ENCODE measurements around the gene SEC22C.

SEC22C gene

DNA sequence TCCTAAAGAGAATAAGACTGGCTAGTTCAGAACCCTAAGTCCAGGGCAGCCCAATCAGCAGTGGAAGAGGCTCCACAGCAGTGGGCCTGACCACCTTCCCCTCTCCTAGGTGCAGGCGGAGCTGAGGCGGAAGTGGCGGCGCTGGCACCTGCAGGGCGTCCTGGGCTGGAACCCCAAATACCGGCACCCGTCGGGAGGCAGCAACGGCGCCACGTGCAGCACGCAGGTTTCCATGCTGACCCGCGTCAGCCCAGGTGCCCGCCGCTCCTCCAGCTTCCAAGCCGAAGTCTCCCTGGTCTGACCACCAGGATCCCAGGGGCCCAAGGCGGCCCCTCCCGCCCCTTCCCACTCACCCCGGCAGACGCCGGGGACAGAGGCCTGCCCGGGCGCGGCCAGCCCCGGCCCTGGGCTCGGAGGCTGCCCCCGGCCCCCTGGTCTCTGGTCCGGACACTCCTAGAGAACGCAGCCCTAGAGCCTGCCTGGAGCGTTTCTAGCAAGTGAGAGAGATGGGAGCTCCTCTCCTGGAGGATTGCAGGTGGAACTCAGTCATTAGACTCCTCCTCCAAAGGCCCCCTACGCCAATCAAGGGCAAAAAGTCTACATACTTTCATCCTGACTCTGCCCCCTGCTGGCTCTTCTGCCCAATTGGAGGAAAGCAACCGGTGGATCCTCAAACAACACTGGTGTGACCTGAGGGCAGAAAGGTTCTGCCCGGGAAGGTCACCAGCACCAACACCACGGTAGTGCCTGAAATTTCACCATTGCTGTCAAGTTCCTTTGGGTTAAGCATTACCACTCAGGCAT, 45.6 kb downstream of the SEC22C start:
- DNase-seq (ENCODE audit: low spot score), result no peak

DNA sequence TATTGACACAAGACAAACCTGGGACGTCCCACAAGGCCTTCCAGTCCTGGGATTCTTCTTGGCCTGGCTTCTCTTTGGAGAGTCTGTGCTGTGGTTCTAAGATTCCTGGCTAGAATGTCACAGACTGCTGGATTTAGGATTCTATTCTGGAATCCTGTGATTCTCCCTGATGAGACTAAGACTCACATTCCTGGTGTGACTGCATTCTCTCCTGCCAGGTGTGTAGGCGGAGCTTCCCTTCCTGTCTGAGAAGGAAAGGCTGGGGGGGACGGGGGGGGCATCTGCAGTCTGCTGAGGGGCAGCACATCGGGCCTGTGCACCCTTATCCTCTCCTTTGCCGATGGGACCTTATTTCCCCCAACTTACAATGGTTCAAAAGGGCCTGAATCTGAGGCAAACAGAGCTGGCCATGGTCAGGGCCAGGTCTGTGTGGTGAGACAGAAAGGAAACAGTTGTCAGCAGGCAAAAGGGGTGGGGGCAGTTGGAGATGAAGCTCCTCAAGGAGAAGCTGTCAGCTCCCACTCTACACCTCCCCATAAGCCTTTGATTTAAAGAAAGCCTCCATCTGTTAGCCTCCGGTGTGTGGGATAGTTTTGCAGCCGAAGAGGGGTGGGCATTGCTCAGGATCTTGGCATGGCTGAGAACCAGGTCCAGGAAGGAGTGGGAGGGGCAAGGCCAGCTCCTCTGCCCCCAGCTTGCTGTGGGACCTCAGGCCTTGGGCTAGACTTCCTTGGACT, 48.4 kb downstream of the SEC22C start:
- DNase-seq (ENCODE audit: low spot score), result no peak

DNA sequence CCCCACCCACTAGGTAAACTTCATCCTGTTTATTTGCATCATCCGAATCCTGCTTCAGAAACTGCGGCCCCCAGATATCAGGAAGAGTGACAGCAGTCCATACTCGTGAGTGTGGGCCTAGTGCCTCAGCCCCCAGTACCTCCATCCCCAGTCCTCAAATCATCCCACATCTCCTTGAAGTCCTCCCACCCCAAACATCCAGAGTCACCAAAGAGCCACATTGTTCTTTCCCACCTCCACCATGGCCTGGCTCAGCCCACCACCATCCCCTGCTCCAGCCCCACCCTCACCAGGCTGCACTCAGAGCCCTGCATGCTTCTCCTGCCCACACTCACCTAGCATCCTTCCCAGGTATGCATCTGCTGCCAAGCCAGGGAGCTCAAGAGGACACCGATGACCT, 49.5 kb downstream of the SEC22C start:
- DNase-seq (ENCODE audit: low spot score), result no peak

DNA sequence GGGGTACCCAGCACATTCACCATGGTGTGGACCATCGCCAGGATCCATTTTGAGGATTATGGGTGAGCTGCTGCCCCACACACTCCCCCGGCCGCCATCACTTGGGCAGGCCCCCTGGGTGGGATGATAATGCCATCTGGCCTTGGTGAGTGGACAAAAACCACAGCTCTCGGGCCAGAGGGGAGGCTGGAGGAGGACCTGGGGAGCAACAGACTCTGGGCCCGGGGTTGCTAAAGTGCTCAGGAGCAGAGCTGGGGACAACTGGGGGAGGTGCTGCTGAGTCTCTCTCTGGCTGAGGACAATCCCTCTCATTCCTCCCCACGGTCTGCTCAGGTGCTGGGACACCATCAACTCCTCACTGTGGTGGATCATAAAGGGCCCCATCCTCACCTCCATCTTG, 50.3 kb downstream of the SEC22C start:
- no peak for DNase-seq (ENCODE audit: low spot score)

DNA sequence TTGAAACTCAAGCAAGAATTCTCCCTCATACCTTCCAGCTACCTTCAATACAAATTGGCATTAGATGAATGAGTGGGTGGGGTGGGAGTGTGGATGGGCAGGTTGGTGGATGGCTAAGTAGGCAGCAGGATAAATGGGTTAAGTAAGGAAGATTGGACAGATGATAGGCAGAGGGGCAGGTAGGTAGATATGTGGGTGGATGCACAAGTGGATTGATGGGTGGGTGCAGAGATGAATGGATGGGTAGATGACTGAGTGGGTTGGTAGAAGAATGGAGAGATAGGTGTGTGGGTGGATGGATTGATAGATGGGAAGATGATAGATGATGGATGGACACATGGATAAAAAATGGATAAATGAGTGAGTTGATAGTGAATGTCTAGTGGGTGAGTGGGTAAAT, 51.7 kb downstream of the SEC22C start:
- DNase-seq (ENCODE audit: low spot score), result no peak

DNA sequence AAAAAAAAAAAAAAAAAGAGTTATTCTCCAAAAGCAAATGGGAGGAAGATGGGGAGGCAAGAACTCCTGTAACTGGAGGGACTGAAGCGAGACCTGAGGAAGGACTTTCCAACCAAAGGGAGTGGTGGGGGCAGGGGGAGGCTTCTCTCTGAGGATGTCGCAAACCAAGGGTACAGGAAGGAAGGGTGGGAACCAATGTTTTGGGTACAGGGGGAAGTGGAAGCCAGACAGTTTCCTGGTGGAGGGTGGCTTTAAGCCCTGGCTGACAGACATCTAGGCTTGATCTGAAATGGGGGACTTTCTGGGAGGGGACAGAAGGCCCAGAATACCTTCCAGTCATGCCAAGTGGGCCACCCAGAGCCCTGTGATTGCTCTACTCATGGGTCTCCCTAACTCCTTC, 52.3 kb downstream of the SEC22C start:
- DNase-seq (ENCODE audit: low spot score), result no peak

DNA sequence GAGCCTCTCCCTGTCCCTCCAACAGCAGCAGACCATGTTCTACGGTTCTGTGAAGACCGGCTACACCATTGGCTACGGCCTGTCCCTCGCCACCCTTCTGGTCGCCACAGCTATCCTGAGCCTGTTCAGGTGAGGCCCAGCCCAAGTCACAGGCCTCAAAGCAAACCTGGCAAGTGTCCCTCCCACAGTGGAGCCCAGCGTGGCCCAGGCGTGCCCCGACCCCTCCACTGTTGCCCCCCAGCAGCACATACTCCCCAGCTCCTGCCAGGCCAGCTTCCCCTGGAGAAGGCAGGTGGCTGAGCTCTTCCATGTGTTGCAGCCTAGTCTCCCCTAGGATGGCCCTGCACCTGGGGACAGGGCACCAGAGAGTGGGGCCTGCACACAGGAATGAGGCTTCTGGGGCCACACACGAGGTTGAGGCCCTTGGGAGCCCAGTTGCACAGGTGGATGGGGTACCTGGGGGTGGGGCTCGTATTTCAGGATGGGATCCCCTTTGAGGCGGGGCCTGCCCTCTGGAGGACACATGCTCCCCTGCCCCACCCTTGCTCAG, 54.3 kb downstream of the SEC22C start:
- no peak for DNase-seq (ENCODE audit: low spot score)

DNA sequence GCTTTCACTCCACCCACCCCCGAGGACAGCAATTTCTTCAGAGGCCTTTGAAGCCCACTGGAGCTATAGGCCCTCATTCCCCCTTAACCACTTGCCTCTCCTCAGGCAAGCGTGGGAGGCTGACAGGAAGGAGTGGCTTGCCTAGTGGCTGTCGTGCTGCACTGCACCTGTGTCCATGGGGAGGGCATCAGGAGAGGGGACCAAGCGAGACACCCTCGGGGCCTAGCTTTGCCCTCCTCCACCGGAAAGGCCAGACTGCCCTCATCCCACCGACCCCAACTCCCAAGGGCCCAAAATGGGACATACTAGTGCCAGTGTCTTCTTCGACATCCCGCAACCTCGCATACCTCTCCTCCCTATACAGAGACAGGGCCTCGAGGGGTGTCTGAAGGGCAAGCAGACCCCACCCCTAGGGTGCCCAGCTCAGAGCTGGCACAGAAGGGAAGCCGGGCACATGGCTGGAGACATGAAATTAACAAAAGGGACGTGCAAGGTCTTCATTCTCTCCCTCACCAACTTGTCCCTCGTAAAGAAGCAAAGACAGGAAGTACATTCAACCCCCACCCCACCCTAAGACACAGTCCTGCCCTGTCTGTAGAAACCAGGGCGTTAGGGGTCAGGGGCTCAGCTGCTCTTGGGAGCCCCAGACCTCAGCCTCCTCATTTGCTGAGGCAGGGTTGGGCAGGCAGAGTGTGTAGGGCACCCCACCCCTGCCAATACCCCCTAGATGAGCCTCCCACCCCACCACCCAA, 55.0 kb downstream of the SEC22C start:
- no peak for DNase-seq (ENCODE audit: low spot score)

DNA sequence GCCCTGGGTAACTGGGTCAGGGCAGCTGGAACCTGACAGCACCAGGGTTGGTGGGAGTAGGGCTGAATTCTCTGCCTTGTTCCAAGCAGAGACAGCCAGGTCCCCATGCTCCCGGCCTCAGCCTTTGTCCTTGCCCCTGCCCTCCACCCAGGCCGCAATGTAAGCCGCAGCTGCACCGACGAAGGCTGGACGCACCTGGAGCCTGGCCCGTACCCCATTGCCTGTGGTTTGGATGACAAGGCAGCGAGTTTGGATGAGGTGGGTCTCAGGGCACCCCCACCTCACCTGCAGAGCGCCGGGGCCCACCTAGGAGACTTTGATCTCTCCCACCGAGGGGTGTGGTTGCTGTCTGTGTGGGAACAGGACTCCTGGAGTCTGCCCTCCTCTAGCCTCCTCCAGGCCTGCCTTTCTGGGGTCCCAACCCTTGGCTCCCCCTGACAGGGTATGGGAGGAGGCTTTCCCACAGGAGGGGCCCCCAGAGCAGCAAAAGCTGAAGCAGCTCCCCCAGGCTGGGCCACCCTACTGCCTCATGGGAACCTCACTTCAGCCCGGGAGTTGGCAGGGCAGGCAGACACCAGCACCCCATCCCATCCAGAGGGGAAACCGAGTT, 55.9 kb downstream of the SEC22C start:
- no peak for DNase-seq (ENCODE audit: low spot score)

DNA sequence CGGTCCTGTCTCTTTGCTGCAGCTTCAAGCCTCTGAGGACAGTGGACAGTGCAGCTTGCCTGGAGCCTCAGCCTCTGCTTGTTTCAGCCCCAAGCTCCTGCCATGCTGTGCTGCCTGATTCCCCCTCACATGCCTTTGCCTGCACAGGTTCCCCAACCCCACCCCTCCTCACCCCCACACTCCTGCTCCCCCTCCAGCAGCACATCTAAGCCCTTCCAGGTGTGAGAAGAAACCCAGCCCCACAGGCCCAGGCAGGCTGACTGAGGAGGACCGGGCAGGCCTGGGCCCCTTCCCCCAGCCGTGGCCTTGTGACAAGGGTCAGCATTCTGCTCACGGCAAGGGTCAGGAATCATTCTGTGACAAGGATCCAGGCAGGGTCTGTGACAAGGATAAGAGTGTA, 56.6 kb downstream of the SEC22C start:
- no peak for DNase-seq (ENCODE audit: low spot score)

DNA sequence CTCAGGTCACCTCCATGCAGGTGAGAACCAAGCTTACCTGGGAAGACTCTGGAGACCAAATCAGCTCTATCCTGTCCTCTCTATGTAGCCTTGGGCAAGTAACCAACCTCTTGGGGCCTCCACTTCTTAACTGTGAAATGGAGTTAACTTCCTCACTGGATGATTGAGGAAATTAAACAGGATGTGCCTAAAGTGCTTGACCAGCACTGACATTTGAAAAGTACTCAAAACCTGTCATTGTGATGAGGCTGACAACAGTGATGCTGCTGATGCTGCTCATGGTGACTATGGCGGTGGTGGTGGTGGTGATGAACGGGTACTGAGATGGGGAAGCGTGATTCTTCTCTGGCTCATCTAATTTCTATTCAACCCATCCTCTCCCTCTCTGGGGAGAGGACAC, 57.0 kb downstream of the SEC22C start:
- no peak for DNase-seq (ENCODE audit: low spot score)

DNA sequence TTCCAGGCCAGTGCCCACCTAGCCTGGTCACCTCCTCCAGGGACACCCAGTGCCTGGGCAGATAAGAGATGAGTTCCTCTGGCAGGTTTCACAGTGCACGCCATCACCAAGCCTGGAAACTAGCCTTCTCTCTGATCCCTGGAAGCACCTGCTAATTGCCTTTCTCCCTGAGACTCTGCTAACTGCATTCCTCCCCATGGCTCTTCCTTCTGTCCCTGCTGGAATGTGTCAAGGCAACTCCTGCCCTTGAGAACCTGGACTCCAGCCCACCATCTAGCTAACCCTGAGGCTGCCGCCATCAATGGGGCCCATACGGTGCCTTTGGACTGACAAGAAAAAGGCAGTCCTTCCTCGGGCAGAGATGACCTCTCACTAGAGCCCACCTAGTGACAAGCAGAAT, 60.9 kb downstream of the SEC22C start:
- DNase-seq (ENCODE audit: low spot score), result no peak

DNA sequence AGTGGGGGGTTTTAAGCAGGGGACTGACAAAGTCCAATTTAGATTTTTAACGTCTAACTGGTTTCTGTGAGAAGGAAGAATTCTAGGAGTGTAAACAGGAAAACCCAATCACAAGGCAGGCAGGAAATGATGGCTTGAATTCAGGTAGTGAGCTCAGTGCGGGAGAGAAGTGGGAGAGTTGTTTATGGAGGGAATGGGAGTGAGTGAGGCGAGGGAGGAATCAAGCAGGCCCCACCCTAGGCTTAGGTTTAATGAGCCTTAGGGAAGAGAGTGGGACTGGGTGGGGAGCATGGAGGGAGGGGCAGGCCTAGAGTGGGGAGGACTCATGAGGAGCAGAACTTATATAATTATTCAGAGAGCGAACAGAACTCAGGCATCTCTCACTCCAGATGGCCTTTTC, 61.4 kb downstream of the SEC22C start:
- no peak for DNase-seq (ENCODE audit: low spot score)

DNA sequence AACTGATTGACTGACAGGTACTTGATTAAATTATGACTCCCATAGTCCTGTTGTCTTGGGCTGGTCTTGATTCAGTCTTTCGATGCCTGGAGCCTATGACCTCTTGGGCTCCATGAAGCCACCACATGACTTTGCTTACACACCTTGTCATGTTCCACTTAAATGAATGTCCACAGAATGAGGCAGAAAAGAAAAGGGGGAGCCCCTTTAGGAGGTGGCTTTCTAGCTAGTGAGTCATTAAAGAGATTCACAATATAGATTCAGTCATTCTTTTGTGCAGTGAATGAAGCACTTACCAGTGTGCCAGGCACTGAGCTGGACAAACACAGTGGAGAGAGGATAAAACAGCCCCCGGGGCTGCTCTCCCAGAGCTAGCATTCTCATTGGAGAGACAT, 62.2 kb downstream of the SEC22C start:
- DNase-seq (ENCODE audit: low spot score), result no peak

DNA sequence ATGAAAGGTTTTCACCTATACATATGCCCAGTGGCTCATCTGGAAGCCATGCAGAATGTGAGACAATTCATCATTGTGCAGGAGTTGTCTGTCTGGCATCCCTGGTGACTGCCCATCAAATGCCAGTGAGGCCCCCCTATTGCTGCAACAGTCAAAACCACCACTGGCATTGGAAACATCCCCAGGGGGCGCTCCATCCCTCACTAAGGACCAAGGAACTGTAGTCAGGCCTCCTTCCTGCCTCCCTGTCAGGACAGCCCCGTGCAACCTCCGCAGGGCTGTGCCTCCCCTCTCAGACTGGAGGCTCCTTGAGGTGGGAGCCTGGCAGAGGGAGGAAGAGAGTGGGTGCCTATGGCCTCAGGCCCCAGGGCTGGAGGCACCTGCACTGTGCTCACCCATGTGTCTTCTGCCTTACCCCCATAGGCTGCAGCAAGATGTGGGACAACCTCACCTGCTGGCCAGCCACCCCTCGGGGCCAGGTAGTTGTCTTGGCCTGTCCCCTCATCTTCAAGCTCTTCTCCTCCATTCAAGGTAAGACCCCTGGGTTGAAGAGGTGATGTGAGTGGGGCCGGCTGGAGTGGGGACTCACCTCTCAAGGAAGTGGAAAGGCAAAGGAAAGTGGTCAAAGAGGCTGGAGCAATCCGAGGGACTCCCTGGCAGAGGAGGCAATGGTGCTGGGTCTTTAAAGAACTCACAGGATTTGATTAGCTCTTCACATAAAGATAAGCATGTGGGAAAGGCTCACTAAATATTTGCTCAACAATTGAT, 62.8 kb downstream of the SEC22C start:
- no peak for DNase-seq (ENCODE audit: low spot score)

DNA sequence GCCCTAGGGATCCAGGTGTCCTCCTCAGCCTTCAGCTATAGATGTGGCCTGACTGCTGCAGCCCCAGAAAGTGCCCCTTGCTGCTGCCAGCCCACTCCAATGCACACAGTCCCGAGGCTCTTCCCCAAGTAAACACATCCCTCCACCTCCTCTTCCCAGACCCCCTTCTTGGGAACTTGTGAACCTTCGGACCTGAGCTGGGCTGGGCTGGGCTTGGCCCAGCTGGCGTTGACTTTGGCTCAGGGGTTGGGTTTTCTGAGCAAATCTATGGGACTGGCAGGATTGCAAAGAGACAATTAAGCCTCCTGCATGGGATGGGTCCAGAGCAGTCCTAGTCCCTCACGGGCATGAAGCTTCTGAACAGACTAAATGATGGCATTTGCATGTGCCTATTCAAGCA, 64.7 kb downstream of the SEC22C start:
- DNase-seq (ENCODE audit: low spot score), result no peak

DNA sequence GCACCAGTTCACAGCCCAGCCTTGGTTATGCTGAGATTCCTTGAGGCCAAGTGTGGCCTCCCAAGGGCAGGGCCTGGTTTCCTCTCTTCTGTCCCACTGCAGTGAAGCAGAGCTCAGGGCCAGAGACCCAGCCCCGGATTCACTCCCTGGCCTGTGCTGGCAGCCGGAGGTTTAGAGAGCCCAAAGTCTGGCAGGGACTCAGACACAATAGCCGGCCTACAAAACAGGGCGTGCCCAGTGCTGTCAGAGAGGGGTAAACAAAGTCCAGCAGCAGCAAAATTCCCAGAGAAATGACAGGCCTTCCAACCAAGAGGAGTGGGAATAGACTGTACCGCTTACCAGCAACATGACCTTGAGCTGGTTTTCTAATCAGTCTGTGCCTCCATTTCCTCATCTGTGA, 65.3 kb downstream of the SEC22C start:
- DNase-seq (ENCODE audit: low spot score), result no peak

DNA sequence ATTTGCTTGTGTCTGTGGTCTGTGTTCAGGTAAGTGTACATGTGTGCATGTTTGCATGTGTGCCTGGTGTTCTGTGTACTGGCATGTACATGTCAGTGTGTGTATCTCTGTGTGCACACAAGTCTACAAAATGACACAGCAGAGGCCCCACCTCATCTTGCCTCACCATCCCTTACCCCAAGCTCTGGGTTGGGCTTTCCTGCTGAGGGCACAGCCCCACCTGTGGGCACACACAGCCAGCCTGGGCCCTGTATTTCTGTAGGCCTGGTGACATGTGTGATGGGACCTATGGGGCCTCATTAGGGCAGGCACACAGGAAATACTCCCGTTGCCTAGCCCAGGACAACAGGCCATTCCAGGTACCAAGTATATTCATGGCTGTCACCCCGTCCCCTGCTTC, 65.8 kb downstream of the SEC22C start:
- no peak for DNase-seq (ENCODE audit: low spot score)

DNA sequence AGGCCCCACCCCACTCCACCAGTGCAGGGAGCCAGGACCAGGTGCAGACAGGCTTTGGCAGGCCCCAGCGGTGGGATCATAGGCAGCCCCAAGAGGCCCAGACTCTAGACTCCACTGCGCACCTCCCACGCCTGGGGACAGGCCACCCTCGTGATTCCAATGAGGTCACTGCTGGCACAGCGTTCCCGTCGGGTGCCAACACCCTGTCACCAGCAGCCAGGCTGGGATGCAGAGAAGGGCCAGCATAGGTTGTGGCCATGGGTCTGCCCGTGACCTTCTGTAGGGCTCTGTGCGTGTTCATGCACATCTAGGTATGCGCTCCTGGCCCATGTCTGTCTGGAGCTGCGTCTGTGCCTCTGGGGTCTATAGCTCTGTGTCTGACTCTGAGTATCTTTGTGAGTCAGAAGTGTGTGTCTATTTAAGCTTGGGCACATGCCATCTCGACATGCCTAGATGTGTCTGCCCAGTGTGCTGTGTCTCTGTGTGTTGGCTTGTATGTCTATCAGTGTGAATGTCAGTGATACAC, 66.3 kb downstream of the SEC22C start:
- DNase-seq (ENCODE audit: low spot score), result peak; percentile 67

DNA sequence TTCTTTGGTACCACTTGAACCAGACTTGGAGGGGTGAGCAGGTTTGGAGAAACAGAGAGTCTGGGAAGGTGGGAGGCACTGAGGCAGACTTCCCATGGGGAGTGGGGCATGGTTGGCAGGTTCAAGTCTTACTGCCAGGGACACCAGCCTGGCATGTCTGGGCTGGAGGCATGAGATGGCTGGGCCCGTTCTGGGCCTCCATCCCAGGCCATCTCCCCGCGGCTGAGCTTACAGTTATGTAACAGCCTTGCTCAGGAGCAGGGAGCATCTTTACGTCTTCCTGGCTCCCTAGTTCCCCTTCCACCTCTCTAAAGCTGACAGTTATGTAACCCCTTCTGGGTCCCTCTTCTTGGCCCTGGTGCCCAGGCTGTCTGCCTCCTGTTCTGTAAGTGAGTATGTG, 66.9 kb downstream of the SEC22C start:
- no peak for DNase-seq (ENCODE audit: low spot score)

DNA sequence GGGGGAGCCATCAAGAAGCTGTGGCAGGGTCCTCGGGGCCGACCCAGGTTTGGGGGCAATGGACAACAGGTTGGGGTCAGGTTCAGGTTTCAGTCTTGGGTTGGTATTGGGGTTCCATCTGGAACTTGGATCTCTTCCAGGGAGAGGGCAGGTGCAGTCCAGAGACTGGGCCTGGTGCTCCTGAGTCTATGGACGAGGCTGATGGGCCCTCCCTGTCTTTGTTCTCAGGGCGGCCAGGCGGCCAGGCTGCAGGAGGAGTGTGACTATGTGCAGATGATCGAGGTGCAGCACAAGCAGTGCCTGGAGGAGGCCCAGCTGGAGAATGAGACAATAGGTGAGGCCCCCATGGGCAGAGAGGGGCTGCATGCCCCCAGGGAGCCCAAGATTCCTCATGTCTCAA, 68.2 kb downstream of the SEC22C start:
- DNase-seq (ENCODE audit: low spot score), result no peak
